H9 (cell line): ENCODE results near the gene AZI2. TPM values are rescaled to one million over a fixed set of nuclear protein-coding genes. Genes with fewer than 3 reads are reported as not detected.

Source experiments
- DNase-seq: peaks from one replicate; pipeline ENCODE4 v3.0.0-alpha.2; 2017
- H2AFZ ChIP-seq: one replicate; pipeline ENCODE4 v1.6.1; 2013; ENCODE audit warnings: mild to moderate bottlenecking, low read length, control low read depth, moderate library complexity
- H2AK5ac ChIP-seq: 2 replicates; pipeline ENCODE4 v1.6.1; 2013; ENCODE audit warnings: low read length, control low read depth, mixed read lengths; ENCODE audit not compliant: insufficient read length
- H2BK120ac ChIP-seq: one replicate; pipeline ENCODE4 v1.6.1; 2013; ENCODE audit warnings: low read depth, mild to moderate bottlenecking, low read length, control low read depth, inconsistent platforms; ENCODE audit not compliant: poor library complexity, severe bottlenecking
- H2BK12ac ChIP-seq: 2 replicates; pipeline ENCODE4 v1.6.1; 2013; ENCODE audit warnings: low read length, control low read depth, mixed read lengths, low read depth; ENCODE audit not compliant: insufficient read length
- H2BK15ac ChIP-seq: 2 replicates; pipeline ENCODE4 v1.6.1; 2013; ENCODE audit warnings: low read depth, low read length, control low read depth
- H2BK20ac ChIP-seq: one replicate; pipeline ENCODE4 v1.6.1; 2013; ENCODE audit warnings: low read depth, mild to moderate bottlenecking, low read length, control low read depth, inconsistent platforms; ENCODE audit not compliant: poor library complexity, severe bottlenecking
- H2BK5ac ChIP-seq: 2 replicates; pipeline ENCODE4 v1.6.1; 2013; ENCODE audit warnings: low read length, control low read depth, mixed read lengths; ENCODE audit not compliant: insufficient read length
- H3K14ac ChIP-seq: 2 replicates; pipeline ENCODE4 v1.6.1; 2013; ENCODE audit warnings: low read length, control low read depth; ENCODE audit not compliant: insufficient read depth
- H3K18ac ChIP-seq: 2 replicates; pipeline ENCODE4 v1.6.1; 2013; ENCODE audit warnings: low read depth, mild to moderate bottlenecking, mixed read lengths, low read length, control low read depth; ENCODE audit not compliant: insufficient read length
- H3K23ac ChIP-seq: 2 replicates; pipeline ENCODE4 v1.6.1; 2013; ENCODE audit warnings: low read length, control low read depth, mixed read lengths, low read depth; ENCODE audit not compliant: insufficient read length
- H3K23me2 ChIP-seq: 2 replicates; pipeline ENCODE4 v1.6.1; 2013; ENCODE audit warnings: low read depth, mild to moderate bottlenecking, mixed read lengths, low read length, control low read depth; ENCODE audit not compliant: insufficient read length, poor library complexity, severe bottlenecking
- H3K27ac ChIP-seq: 2 replicates; pipeline ENCODE4 v1.5.1; 2013; ENCODE audit warnings: low read length, control low read depth, mixed read lengths, low read depth; ENCODE audit not compliant: insufficient read length
- H3K27me3 ChIP-seq: 2 replicates; pipeline ENCODE4 v1.6.1; 2013; ENCODE audit warnings: low read length, control low read depth, inconsistent platforms; ENCODE audit not compliant: insufficient read depth
- H3K4ac ChIP-seq: 2 replicates; pipeline ENCODE4 v1.6.1; 2013; ENCODE audit warnings: low read depth, mild to moderate bottlenecking, control low read depth, inconsistent platforms, low read length, moderate library complexity
- H3K4me1 ChIP-seq: 2 replicates; pipeline ENCODE4 v1.6.1; 2013; ENCODE audit warnings: low read length, control low read depth, inconsistent platforms; ENCODE audit not compliant: insufficient read depth
- H3K4me2 ChIP-seq: 2 replicates; pipeline ENCODE4 v1.6.1; 2013; ENCODE audit warnings: low read length, control low read depth, mixed read lengths; ENCODE audit not compliant: insufficient read length, insufficient read depth
- H3K56ac ChIP-seq: 2 replicates; pipeline ENCODE4 v1.6.1; 2013; ENCODE audit warnings: low read depth, mild to moderate bottlenecking, mixed read lengths, low read length, control low read depth; ENCODE audit not compliant: insufficient read length
- H3K79me1 ChIP-seq: 2 replicates; pipeline ENCODE4 v1.6.1; 2013; ENCODE audit warnings: low read depth, mild to moderate bottlenecking, moderate library complexity, low read length, control low read depth, inconsistent platforms; ENCODE audit not compliant: insufficient read depth, poor library complexity, severe bottlenecking
- H3K79me2 ChIP-seq: 2 replicates; pipeline ENCODE4 v1.6.1; 2013; ENCODE audit warnings: low read length, control low read depth, inconsistent platforms; ENCODE audit not compliant: insufficient read depth
- H3K9ac ChIP-seq: 2 replicates; pipeline ENCODE4 v1.6.1; 2013; ENCODE audit warnings: low read length, control low read depth, mixed read lengths; ENCODE audit not compliant: insufficient read length; ENCODE audit errors: extremely low read depth
- H3K9me3 ChIP-seq: one replicate; pipeline ENCODE4 v1.6.1; 2013; ENCODE audit warnings: low read depth, low read length, inconsistent platforms; ENCODE audit not compliant: control insufficient read depth
- H3T11ph ChIP-seq: one replicate; pipeline ENCODE4 v1.6.1; 2013; ENCODE audit warnings: mild to moderate bottlenecking, low read length, control low read depth, inconsistent platforms
- H4K20me1 ChIP-seq: one replicate; pipeline ENCODE4 v1.6.1; 2013; ENCODE audit not compliant: control insufficient read depth, insufficient read length, insufficient read depth
- H4K5ac ChIP-seq: 2 replicates; pipeline ENCODE4 v1.6.1; 2013; ENCODE audit warnings: low read depth, mild to moderate bottlenecking, mixed read lengths, low read length, control low read depth; ENCODE audit not compliant: insufficient read length
- H4K8ac ChIP-seq: replicated peaks from 2 replicates; pipeline ENCODE4 v1.6.1; 2013; ENCODE audit warnings: low read length, control low read depth, mixed read lengths, low read depth; ENCODE audit not compliant: insufficient read length
- H4K91ac ChIP-seq: 2 replicates; pipeline ENCODE4 v1.6.1; 2013; ENCODE audit warnings: low read depth, mild to moderate bottlenecking, moderate library complexity, mixed read lengths, low read length, control low read depth; ENCODE audit not compliant: insufficient read length
- H3K27ac Mint-ChIP-seq, 3 experiments: 2 replicates in 2 of 3; 3 replicates in 1 of 3; pipeline ENCODE4 v1.8.0; 2020 to 2021; ENCODE audit warnings: mixed read lengths in 3 of 3, mild to moderate bottlenecking in 1 of 3, moderate library complexity in 1 of 3
- H3K27me3 Mint-ChIP-seq: 2 replicates; pipeline ENCODE4 v1.8.0; 2021; ENCODE audit warnings: low read depth, mild to moderate bottlenecking, moderate library complexity, mixed read lengths
- H3K36me3 Mint-ChIP-seq, 3 experiments: 2 replicates in 2 of 3; 3 replicates in 1 of 3; pipeline ENCODE4 v1.8.0; 2020 to 2021; ENCODE audit warnings: low read depth in 3 of 3, mixed read lengths in 3 of 3; ENCODE audit not compliant: insufficient read depth in 1 of 3
- H3K4me1 Mint-ChIP-seq, 2 experiments: 2 replicates each; pipeline ENCODE4 v1.8.0; 2020; ENCODE audit warnings: mixed read lengths in 2 of 2
- H3K4me3 Mint-ChIP-seq, 2 experiments: 2 replicates in 1 of 2; 3 replicates in 1 of 2; pipeline ENCODE4 v1.8.0; 2020 to 2021; ENCODE audit warnings: mild to moderate bottlenecking in 2 of 2, mixed read lengths in 2 of 2, moderate library complexity in 1 of 2
- H3K9me3 Mint-ChIP-seq, 2 experiments: 2 replicates in 1 of 2; 3 replicates in 1 of 2; pipeline ENCODE4 v1.8.0; 2020; ENCODE audit warnings: mild to moderate bottlenecking in 2 of 2, mixed read lengths in 2 of 2, moderate library complexity in 1 of 2
- CTCF ChIP-seq: fragments of 200-600 bp; sonication (generic); conservative IDR thresholded peaks from 3 replicates; pipeline ENCODE4 v1.8.0; 2021; ENCODE audit warnings: antibody characterized with exemption, mild to moderate bottlenecking
- WGBS: extraction: QIAGEN DNeasy Blood & Tissue Kit; methylation state at CpG from one replicate; pipeline ENCODE4 v1.1.7; 2013; ENCODE audit warnings: missing lambda C conversion rate, low lambda C conversion rate, mixed read lengths; ENCODE audit not compliant: insufficient read length; ENCODE audit errors: extremely low coverage; 5-methylcytosine and 5-hydroxymethylcytosine counted together
- total RNA-seq: library from RNA; stranded (reverse); gene quantifications from 2 replicates; pipeline ENCODE4 v1.2.1, GENCODE V29; 2021

The AZI2 gene
- total RNA-seq, 1 experiment from 2014 or later, result 36.7 TPM

GRCh38 chr3:28299705-28300104 is 48.9 kb downstream of the AZI2 start:
- no peak overlapping the region for H4K8ac ChIP-seq
- H3K4me2 ChIP-seq, result no peak overlapping the region
- no peak overlapping the region for H2BK12ac ChIP-seq
- no peak overlapping the region for H4K5ac ChIP-seq
- H3T11ph ChIP-seq, result no peak overlapping the region
- H3K9me3 ChIP-seq, result no peaks in the 10 kb centered on the region
- peaks cover 0 to 3% (median 0%) of the 10 kb centered on the region in 3 experiments; a peak in 1 of 7 replicates for H3K36me3 Mint-ChIP-seq
- no peaks in the 10 kb centered on the region for H3K27me3 Mint-ChIP-seq
- no peaks in the 10 kb centered on the region for H3K79me1 ChIP-seq
- H3K79me2 ChIP-seq, result no peaks in the 10 kb centered on the region
- H3K4ac ChIP-seq, result no peak overlapping the region
- no peak overlapping the region for H3K4me3 Mint-ChIP-seq
- H3K56ac ChIP-seq, result no peak overlapping the region
- H2BK15ac ChIP-seq, result no peak overlapping the region
- no peak overlapping the region for H2BK120ac ChIP-seq
- H3K4me1 Mint-ChIP-seq, result no peaks in the 10 kb centered on the region
- DNase-seq, result no peak
- H3K23me2 ChIP-seq, result no peaks in the 10 kb centered on the region
- no peak overlapping the region for H2BK5ac ChIP-seq
- no CpG with 5 or more reads among the region's 1 CpG for WGBS
- H3K23ac ChIP-seq, result no peak overlapping the region
- no peak overlapping the region for H2AFZ ChIP-seq
- H3K27ac Mint-ChIP-seq, result no peak overlapping the region
- H2BK20ac ChIP-seq, result no peak overlapping the region
- TF ChIP-seq CTCF, result no peak
- no peak overlapping the region for H3K9ac ChIP-seq
- no peaks in the 10 kb centered on the region for H3K4me1 ChIP-seq
- no peak overlapping the region for H4K91ac ChIP-seq
- H3K14ac ChIP-seq, result no peak overlapping the region
- no peaks in the 10 kb centered on the region for H4K20me1 ChIP-seq
- H2AK5ac ChIP-seq, result no peak overlapping the region
- H3K9me3 Mint-ChIP-seq, result no peaks in the 10 kb centered on the region
- no peaks in the 10 kb centered on the region for H3K27me3 ChIP-seq
- H3K27ac ChIP-seq, result no peak overlapping the region
- H3K18ac ChIP-seq, result no peak overlapping the region
